Activated naive CD8-positive, alpha-beta T cell treated with anti-CD3 and anti-CD28 coated beads, Interleukin-2, amount 10 ng/mL, durations not matched to agents 7 days and 5 days (primary cell): ENCODE data around the gene S100A2. TPM values are rescaled to one million over a fixed set of nuclear protein-coding genes. Genes with fewer than 3 reads are reported as not detected.

ENCODE experiments used
- total RNA-seq, 2 experiments: library from RNA; stranded (reverse); gene quantifications; one replicate each; pipeline ENCODE4 v1.2.3, GENCODE V29; 2021

Gene S100A2
- total RNA-seq, 2 experiments from 2014 or later, result not detected

Other genes with a start within 250 kb of the S100A2 start
- not detected for gene PGLYRP4, start 217.0 kb downstream of the S100A2 start, total RNA-seq
- gene S100A9, start 208.0 kb downstream of the S100A2 start, total RNA-seq, result 1 to 10 TPM; 4.5 to 4.8 TPM
- gene S100A12, start 190.2 kb downstream of the S100A2 start, total RNA-seq, result not detected
- 1 to 10 TPM in 1 of 2 experiments, under 1 TPM in 1; 0.94 to 1.2 TPM for gene S100A8, start 174.8 kb downstream of the S100A2 start, total RNA-seq
- gene S100A7A, start 149.3 kb downstream of the S100A2 start, total RNA-seq, result not detected
- not detected for gene S100A7, start 105.2 kb downstream of the S100A2 start, total RNA-seq
- gene S100A6, start 29.9 kb downstream of the S100A2 start, total RNA-seq, result 100 to 1,000 TPM; 365 to 373 TPM
- gene S100A5, start 24.9 kb downstream of the S100A2 start, total RNA-seq, result 1 to 10 TPM; 2.2 to 2.7 TPM
- gene S100A4, start 20.0 kb downstream of the S100A2 start, total RNA-seq, result 100 to 1,000 TPM; 385 to 394 TPM
- not detected for gene S100A3, start 16.6 kb downstream of the S100A2 start, total RNA-seq
- not detected for gene S100A16, start 47.3 kb upstream of the S100A2 start, total RNA-seq
- gene S100A14, start 50.5 kb upstream of the S100A2 start, total RNA-seq, result not detected
- 1 to 10 TPM; 4.8 to 5.3 TPM for gene S100A13, start 61.7 kb upstream of the S100A2 start, total RNA-seq
- not detected for gene S100A1, start 62.6 kb upstream of the S100A2 start, total RNA-seq
- 100 to 1,000 TPM in 1 of 2 experiments, 10 to 100 TPM in 1; 98.1 to 105 TPM for gene CHTOP, start 68.2 kb upstream of the S100A2 start, total RNA-seq
- gene SNAPIN, start 92.9 kb upstream of the S100A2 start, total RNA-seq, result 10 to 100 TPM; 37.9 TPM
- 100 to 1,000 TPM; 141 to 142 TPM for gene ILF2, start 105.1 kb upstream of the S100A2 start, total RNA-seq
- gene NPR1, start 112.8 kb upstream of the S100A2 start, total RNA-seq, result not detected
- 10 to 100 TPM; 53.6 to 57.2 TPM for gene INTS3, start 162.2 kb upstream of the S100A2 start, total RNA-seq
- 10 to 100 TPM; 38.9 to 44.0 TPM for gene SLC27A3, start 209.6 kb upstream of the S100A2 start, total RNA-seq